Ovary (tissue), 3 donors: Measurements from ENCODE around the gene AKT3.
A peak's percentile ranks its signal among the peaks of the same experiment; 100 is the strongest.

Source experiments
- CTCF ChIP-seq, 3 donors: fragments of 450-650 bp in 2 of 3; fragments of 200-600 bp in 1 of 3; IDR thresholded peaks; one replicate each; pipeline versions ENCODE4 v1.5.1 to v1.8.0; 2016 to 2022; ENCODE audit warnings: antibody characterized with exemption in 3 of 3, mild to moderate bottlenecking in 1 of 3
- EP300 ChIP-seq: sonication (generic); formaldehyde crosslinking; IDR thresholded peaks from one replicate; pipeline ENCODE4 v1.6.1; 2017; ENCODE audit warnings: antibody characterized with exemption
- POLR2A ChIP-seq: fragments of 450-650 bp; IDR thresholded peaks from one replicate; pipeline ENCODE4 v1.6.1; 2017; ENCODE audit warnings: antibody characterized with exemption, mild to moderate bottlenecking, moderate library complexity
- donor health status: DM: no; HTN: no; CAD: no.

GRCh38 chr1:243748706-243749283 is 101.2 kb downstream of the AKT3 start:
- TF ChIP-seq POLR2A (no peak), CTCF (IDR thresholded peaks at IDR 0.05) (peak; percentile 53 to 68 (median 59)), EP300 (no peak)
